DND-41 (cell line): ENCODE data around the gene GRIN1.

Source experiments
- CTCF ChIP-seq: IDR thresholded peaks from 2 replicates; pipeline ENCODE4 v1.5.1; 2012; ENCODE audit warnings: borderline replicate concordance, low read length, moderate library complexity, mild to moderate bottlenecking; ENCODE audit not compliant: poor library complexity, severe bottlenecking; ENCODE audit errors: extremely low read depth
- EZH2 ChIP-seq: IDR thresholded peaks from 3 replicates; pipeline ENCODE4 v1.6.1; 2012; ENCODE audit warnings: borderline replicate concordance, low read depth, mild to moderate bottlenecking, moderate library complexity, low read length, inconsistent platforms; ENCODE audit not compliant: severe bottlenecking

- TF ChIP-seq CTCF (no peak), EZH2 (no peak)
Measured at GRCh38 chr9:137148242-137148641, 9.3 kb downstream of the GRIN1 start.
